IPS-20b (cell line): Measurements from ENCODE around the gene RAE1.

Experiments
- H3K27ac ChIP-seq: one replicate; pipeline ENCODE4 v1.5.1; 2013; ENCODE audit warnings: low read length
- H3K27me3 ChIP-seq: 2 replicates; pipeline ENCODE4 v1.6.1; 2013; ENCODE audit warnings: mild to moderate bottlenecking, low read length, inconsistent platforms; ENCODE audit not compliant: insufficient read depth
- H3K36me3 ChIP-seq: 2 replicates; pipeline ENCODE4 v1.6.1; 2013; ENCODE audit warnings: low read depth, mild to moderate bottlenecking, inconsistent platforms, low read length, moderate library complexity; ENCODE audit not compliant: insufficient read depth
- H3K4me1 ChIP-seq: 2 replicates; pipeline ENCODE4 v1.6.1; 2013; ENCODE audit warnings: mild to moderate bottlenecking, control low read depth, inconsistent platforms, low read length, moderate library complexity; ENCODE audit not compliant: insufficient read depth
- H3K4me3 ChIP-seq: 2 replicates; pipeline ENCODE4 v1.5.1; 2013; ENCODE audit warnings: mild to moderate bottlenecking, low read length, inconsistent platforms
- H3K9ac ChIP-seq: 2 replicates; pipeline ENCODE4 v1.6.1; 2013; ENCODE audit warnings: low read depth, mild to moderate bottlenecking, inconsistent platforms, low read length, moderate library complexity
- H3K9me3 ChIP-seq: 2 replicates; pipeline ENCODE4 v1.6.1; 2013; ENCODE audit warnings: mild to moderate bottlenecking, low read depth, low read length, inconsistent platforms; ENCODE audit not compliant: insufficient read depth

RAE1 gene

DNA sequence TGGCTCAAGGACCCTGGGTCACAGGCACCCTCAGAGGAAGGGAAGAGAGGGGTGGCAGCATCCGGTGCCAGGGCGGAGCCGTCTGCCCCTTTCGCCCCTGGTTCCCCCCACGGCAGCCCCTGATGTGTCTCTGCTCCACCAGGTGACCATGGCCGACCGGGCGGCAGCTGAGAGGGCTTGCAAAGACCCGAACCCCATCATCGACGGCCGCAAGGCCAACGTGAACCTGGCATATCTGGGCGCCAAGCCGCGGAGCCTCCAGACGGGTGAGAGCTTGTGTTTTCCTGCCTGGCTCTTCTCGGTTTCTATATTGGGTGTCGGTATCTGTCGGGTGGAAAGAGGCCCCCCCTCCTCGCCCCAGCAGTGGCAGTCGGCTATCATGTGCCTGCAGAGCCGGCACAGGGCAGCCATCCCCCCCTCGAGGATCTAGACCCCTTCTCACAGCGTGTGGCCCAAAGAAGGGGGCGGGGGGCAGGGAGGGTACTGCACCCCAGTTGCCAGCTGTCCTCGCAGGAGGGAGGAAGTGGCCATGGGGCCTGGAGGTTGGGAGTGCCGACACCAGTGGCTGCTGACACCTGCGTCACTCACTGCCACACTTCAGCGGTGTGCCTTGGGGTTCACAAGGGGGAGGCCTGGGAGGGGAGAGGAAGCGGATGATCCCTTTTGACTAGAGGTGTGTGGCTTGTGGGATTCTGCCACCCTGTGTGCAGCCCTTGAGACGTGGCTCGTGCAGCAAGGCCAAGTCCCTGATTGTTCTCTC is 41.6 kb downstream of the RAE1 start:
- H3K27me3 ChIP-seq = peaks cover 14% of the 10 kb centered on the region
- H3K4me3 ChIP-seq = peak overlapping the region; percentile 84
- H3K4me1 ChIP-seq = peaks cover 15% of the 10 kb centered on the region
- peaks cover 46% of the 10 kb centered on the region for H3K36me3 ChIP-seq
- H3K9ac ChIP-seq = peak overlapping the region; percentile 69; the same call in 1 of the 2 replicates
- no peak overlapping the region for H3K27ac ChIP-seq
- H3K9me3 ChIP-seq = no peaks in the 10 kb centered on the region

DNA sequence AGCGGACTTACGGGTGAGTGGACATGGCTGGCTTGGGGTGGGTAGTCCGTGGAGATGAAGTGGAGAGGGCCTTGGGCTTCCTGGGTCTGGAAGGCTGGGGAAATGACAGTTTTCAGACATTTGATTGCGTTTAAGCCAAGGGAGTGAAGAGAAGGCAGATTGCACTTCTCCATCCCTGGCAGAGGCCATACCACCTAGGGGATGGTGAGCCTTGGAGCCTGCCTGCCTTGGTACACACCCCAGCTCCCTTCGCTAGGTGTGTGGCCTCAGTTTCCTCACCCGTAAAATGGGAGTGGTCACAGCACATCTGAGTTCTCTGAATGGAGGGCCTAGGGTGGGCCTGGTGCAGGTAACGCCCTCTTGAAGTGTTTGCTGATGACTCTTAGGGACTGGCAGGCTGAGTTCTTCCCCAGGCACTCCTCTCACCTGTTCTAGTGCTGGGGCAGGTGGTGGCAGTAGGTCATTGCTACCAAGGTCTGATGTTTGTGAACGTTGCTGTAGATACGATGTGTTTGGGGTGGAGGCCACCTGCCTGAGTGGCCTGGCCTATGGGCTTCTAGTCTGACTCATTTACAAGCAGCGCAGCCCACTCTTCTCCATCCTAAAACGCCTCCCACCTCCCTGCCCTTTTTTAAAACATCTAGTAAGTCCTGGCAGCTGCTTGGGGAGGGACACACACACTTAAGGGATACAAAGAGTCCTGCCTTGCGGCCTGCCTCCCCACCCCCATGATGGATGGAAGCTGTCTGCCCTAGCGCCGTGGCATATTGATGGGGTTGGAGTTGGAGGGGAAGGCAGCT is 42.5 kb downstream of the RAE1 start:
- Histone ChIP-seq H3K9ac (no peak overlapping the region), H3K36me3 (peaks cover 50% of the 10 kb centered on the region)

DNA sequence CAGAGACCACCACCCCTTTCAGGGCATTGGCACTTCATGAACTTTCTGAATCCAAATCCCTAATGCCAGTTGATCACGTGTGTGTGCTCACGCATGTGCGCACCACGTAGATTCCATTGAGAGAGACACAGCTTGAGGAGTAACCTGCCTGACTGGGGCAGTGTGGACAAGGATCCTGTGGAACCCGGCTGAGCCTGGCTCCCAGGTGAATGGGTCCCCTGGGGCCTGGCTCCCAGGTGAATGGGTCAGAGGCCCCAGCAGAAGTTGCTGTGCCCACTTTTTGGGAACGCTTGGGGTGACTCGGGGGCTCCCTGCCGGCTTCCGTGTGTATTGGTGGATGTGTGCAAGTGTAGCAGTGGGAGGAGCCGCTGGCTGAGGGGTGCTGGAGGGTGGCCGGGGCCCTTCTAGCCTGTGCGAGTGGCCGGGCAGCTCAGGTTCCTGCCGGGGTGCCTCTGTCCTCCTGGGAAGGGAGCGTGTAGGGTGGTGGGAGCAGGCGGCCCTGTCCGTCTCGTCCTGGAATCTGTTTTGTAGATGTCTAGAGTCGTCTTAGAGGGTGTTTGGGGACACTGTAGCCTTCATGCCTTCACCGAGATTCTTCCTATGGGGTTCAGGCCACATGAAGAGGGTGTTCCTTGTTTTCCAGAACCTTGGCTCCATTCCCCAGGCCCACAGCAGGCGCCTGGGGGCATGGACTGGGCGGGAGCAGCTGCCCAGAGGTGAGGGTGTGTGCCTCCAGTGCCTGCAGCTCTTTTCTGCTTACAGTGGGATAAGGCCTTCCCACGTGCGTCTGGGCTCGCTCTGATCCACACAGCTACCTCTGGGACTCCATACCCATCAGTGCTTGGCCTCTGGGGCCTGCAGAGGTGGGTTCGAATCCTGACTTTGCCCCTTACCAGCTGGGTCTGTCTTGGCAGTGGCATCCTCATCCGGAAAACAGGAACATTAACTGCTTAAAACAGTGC is 43.3 kb downstream of the RAE1 start:
- Histone ChIP-seq H3K9ac (no peak overlapping the region), H3K4me1 (peaks cover 15% of the 10 kb centered on the region), H3K9me3 (no peaks in the 10 kb centered on the region), H3K36me3 (peaks cover 59% of the 10 kb centered on the region), H3K27ac (no peak overlapping the region), H3K4me3 (no peak overlapping the region), H3K27me3 (peaks cover 14% of the 10 kb centered on the region)

More for the DNA sequence above, 42.5 kb downstream of the RAE1 start:
- H3K27ac ChIP-seq = no peak overlapping the region
- peak overlapping the region; percentile 84; the same call in 1 of the 2 replicates for H3K4me3 ChIP-seq
- H3K9me3 ChIP-seq = no peaks in the 10 kb centered on the region
- peaks cover 15% of the 10 kb centered on the region for H3K4me1 ChIP-seq
- H3K27me3 ChIP-seq = peaks cover 14% of the 10 kb centered on the region

DNA sequence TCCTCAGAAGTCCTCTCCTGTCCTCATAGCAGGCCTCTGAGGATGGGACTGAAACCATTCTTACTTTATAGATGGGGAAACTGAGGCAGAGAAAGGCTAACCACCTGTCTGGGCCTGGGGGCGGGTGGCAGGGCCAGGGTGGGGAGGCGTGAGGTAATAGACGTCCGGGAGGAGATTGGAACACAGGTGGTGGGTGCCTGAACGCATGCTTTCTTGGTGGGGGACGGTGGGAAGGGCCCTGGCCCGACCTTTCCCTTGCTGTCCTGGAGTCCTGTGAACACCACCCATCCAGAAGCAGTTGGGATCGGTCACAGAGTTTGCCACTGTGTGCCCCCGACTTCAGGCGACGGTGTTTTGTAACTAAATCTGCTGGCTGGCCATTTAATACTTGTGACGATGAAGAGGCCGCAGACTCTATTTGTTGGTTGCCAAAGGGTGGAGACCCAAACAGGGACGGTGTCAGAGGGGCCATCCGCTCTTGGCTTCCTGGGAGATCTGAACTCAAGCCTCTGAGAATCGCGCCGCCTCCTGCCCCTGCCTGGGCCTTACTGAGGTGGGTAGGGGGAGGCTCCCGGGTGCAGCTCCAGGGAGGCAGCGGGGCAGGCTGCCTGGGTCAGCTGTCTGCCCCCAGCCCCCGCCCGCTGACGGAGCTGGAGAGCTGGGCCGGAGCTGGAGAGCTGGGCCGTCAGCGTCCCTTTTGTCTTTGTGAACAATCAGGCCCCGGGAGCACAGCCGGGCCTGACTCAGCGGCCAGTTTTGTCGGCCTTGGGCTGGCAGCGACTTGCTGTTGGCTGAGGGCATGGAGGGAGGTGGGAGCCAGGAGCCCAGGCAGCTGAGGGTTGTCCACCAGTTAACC is 44.3 kb downstream of the RAE1 start:
- Histone ChIP-seq H3K27ac (peak overlapping the region; percentile 71), H3K4me3 (no peak overlapping the region; the same call in 1 of the 2 replicates), H3K36me3 (peaks cover 67% of the 10 kb centered on the region), H3K9ac (peak overlapping the region; percentile 53; the same call in 1 of the 2 replicates), H3K4me1 (peaks cover 11% of the 10 kb centered on the region), H3K27me3 (peaks cover 5% of the 10 kb centered on the region; the same call in 1 of the 2 replicates), H3K9me3 (no peaks in the 10 kb centered on the region)

DNA sequence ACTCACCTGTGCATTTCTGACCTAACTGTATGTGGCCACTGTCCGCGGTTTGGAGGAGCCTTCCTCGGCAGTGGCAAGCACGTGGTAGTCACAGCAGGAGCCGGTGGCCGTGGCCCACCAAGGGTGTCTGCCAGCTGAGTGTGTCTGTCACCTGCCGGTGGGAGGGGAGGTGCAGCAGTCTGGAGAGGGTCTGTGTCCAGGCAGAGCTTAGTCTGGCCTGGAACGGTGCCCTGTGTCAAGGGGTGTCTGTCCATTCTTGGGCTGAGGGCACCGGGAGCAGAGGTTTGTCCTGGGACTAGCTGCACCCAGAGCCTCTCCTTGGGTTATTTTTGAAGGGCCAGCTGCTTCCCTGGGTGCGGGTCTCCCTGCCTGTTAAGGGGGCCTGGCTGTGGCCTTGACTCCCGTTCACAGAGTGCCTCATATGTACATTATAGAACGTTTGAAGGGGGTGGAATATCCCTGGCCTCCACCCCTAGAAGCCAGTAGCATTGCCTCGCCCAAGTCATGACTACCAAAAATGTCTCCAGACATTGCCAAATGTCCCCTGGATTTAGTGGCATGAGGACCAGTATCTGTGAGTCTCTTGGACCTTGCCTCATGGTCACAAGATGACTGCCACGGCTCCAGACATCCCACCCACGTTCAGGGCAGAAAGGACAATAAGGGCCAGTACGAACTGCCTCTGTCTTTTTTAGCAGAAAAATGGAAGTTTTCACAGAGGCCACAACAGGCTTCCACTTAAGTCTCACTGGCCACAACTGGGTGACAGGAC is 45.3 kb downstream of the RAE1 start:
- Histone ChIP-seq H3K4me3 (no peak overlapping the region), H3K36me3 (peaks cover 77% of the 10 kb centered on the region), H3K4me1 (peaks cover 10% of the 10 kb centered on the region), H3K27ac (peak overlapping the region; percentile 71), H3K9me3 (no peaks in the 10 kb centered on the region), H3K27me3 (no peaks in the 10 kb centered on the region), H3K9ac (peak overlapping the region; percentile 53; the same call in 1 of the 2 replicates)

DNA sequence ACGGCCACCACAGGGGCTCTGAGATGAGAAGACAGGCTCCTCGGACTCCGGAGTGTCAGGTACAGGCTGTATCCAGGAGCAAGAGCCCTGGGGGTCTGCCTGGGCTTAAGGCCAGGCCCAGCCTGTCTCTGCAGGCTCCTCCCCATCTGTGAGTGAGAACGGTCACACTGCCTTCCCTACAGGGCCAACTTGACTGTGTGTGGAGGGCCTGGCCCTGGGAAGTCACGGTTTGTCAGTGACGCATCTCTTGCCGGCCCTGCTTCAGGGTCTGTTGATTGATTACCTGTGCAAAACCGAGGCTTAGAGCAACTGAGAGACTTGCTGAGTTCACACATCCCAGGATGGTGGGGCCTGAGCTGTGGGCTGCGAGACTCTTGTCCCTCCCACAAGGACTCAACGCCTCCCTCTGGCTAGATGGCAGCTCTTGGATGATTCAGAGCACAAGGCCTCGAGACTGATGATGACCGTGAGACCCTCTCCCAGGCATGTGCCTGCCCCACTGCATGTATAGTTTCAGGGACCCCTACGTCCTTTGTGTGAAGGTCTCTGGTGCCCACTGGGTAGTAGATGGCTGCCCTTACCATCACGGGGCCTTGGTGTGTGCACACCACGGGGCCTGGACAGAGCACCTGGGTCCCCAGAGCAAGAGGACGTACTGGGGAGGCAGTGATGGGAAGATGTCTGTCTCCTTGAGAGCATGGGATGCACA is 46.1 kb downstream of the RAE1 start:
- peaks cover 82% of the 10 kb centered on the region for H3K36me3 ChIP-seq
- no peaks in the 10 kb centered on the region for H3K27me3 ChIP-seq
- H3K4me3 ChIP-seq = no peak overlapping the region
- H3K27ac ChIP-seq = no peak overlapping the region
- no peak overlapping the region for H3K9ac ChIP-seq
- H3K4me1 ChIP-seq = peaks cover 10% of the 10 kb centered on the region
- H3K9me3 ChIP-seq = no peaks in the 10 kb centered on the region

DNA sequence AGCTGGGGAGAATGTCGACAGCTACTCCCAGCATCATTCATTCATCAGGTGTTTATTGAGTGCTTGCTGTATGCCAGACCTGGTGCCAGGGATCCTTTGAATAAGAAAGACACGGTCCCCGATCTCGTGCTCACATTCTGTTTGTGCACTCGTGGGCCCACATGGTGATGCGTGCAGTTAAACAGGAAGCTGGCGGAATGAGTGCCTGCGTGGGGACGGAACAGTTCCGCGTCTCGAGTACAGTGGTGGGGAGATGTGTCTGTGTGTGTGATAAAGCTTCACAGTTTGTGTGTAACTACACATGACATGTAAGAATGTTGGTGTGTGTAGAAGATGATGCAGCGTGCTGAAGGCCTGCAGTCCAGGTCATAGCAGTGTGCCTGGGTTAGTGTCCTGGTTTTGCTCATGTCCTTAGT is 46.6 kb downstream of the RAE1 start:
- Histone ChIP-seq H3K36me3 (peaks cover 88% of the 10 kb centered on the region), H3K4me1 (peaks cover 10% of the 10 kb centered on the region), H3K9ac (no peak overlapping the region), H3K27ac (no peak overlapping the region), H3K9me3 (no peaks in the 10 kb centered on the region), H3K27me3 (no peaks in the 10 kb centered on the region), H3K4me3 (no peak overlapping the region)

DNA sequence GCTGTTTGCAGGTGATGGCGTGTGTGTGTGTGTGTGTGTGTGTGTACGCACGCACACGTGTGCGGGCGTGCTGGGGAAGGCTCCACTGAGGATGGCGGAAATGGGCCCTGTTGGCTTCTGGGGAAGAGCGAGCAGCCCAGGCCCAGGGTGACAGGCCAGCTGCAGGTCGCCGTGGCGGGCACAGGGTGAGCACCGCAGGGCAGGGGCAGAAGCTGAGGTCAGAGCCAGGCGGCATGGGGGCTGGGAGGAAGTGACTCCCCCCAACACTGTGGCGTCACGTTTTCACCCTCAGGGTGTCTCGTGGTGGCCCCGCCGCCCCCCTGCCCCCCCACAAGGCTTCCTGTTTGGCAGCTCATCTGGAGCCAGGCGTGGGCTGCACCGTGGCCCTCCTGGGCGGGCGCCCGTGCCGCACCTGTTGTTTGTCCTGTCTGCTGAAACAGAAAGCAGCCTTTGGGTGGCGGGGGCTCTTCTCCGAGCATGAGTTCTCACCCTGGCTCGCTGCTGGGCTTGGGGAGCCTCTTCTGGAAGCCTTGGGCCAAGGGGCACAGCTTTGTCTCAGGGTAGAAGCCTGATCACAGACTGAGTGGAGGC is 47.3 kb downstream of the RAE1 start:
- Histone ChIP-seq H3K27me3 (no peaks in the 10 kb centered on the region), H3K9ac (no peak overlapping the region), H3K36me3 (peaks cover 90% of the 10 kb centered on the region), H3K4me3 (no peak overlapping the region), H3K27ac (peak overlapping the region; percentile 49), H3K9me3 (no peaks in the 10 kb centered on the region), H3K4me1 (peaks cover 8% of the 10 kb centered on the region)

DNA sequence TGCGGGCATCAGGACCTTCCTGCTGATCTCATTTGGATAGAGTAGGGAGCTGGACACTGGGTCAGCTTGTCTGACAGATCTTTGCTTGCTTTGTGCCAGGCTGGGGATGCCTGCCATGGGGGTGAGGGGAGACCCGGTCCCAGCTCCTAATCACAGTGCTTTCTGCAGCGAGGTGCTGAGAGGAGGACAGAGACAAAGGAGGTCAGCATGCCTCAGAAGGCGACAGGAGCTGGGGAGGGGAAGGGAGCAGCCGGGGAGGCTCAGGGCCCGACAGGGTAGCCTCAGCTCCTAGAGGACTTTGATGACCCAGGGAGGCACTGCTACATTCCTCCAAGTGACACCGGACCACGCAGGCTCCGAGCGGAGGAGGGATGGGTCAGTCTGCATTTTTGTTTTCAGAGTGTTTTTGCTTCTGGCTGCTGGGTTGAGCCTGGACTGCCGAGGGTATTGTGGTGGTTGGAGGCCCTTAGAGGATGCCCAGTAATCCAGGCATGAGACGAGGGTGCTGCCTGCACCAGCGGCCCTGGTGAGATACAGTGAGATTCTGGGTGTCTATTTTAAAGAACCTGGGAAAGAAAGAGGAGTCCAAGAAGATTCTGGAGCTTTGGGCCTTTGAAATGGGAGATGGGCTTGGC is 48.0 kb downstream of the RAE1 start:
- Histone ChIP-seq H3K4me1 (peaks cover 8% of the 10 kb centered on the region), H3K9me3 (no peaks in the 10 kb centered on the region), H3K27ac (peak overlapping the region; percentile 49), H3K4me3 (no peak overlapping the region), H3K9ac (no peak overlapping the region), H3K36me3 (peaks cover 89% of the 10 kb centered on the region), H3K27me3 (no peaks in the 10 kb centered on the region)
